Measurements from ENCODE around the gene CD226.
"Not testable (repeated sequence)": the region's sequence is repeated elsewhere in the genome, so short reads cannot be mapped to it uniquely, and the experiment has no call there.

DNA sequence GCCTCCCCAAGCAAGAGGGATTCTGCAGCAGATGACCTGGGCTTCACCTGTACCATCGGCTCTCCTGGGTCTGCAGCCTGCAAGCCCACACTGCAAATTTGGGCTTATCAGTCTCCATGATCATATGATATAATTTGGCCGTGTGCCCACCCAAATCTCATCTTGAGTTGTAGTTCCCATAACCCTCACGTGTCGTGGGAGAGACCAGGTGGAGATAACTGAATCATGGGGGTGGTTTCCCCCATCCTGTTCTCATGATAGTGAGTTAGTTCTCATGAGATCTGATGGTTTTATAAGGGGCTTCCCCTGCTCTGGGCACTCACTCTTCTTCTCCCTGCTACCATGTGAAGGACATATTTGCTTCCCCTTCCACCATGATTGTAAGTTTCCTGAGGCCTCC, 7.9 kb downstream of the CD226 start:
- TF ChIP-seq, protein P1, sequence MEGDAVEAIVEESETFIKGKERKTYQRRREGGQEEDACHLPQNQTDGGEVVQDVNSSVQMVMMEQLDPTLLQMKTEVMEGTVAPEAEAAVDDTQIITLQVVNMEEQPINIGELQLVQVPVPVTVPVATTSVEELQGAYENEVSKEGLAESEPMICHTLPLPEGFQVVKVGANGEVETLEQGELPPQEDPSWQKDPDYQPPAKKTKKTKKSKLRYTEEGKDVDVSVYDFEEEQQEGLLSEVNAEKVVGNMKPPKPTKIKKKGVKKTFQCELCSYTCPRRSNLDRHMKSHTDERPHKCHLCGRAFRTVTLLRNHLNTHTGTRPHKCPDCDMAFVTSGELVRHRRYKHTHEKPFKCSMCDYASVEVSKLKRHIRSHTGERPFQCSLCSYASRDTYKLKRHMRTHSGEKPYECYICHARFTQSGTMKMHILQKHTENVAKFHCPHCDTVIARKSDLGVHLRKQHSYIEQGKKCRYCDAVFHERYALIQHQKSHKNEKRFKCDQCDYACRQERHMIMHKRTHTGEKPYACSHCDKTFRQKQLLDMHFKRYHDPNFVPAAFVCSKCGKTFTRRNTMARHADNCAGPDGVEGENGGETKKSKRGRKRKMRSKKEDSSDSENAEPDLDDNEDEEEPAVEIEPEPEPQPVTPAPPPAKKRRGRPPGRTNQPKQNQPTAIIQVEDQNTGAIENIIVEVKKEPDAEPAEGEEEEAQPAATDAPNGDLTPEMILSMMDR (IDR thresholded peaks at IDR 0.05) = not testable (repeated sequence)
- not testable (repeated sequence) for TF ChIP-seq POLR2A (IDR thresholded peaks at IDR 0.05)
